ENCODE results near the gene CYLD. TPM values are rescaled to one million over a fixed set of nuclear protein-coding genes. Genes with fewer than 3 reads are reported as not detected.

Gene CYLD
- total and polyA plus RNA-seq, 10 of the 15 experiments (the other 5 are each of a cell fraction or from before 2014, with no cell fraction given): 19.2 to 106 (median 46.1) TPM

GRCh38 chr16:50765861-50766260 lies 24.0 kb downstream of the CYLD start:
- Histone ChIP-seq H3K4me2 (ENCODE audit: control insufficient read depth, insufficient read depth) (no peak overlapping the region), H3K36me3 (ENCODE audit: control insufficient read depth in 2 of 2, insufficient read depth in 2 of 2, low read length in 1 of 2) (peaks cover 0 to 22% of the 10 kb centered on the region in 2 experiments; a peak in 3 of 4 replicates), H4K20me1 (ENCODE audit: control insufficient read depth, insufficient read depth) (no peaks in the 10 kb centered on the region), H3K4me3 (no peak overlapping the region), H3K27ac (ENCODE audit: control insufficient read depth, insufficient read depth) (no peak overlapping the region), H2AFZ (ENCODE audit: control insufficient read depth, low read depth, low read length) (no peak overlapping the region), H3K9ac (ENCODE audit: control insufficient read depth, insufficient read depth, low read length) (no peak overlapping the region), H3K27me3 (replicated peaks in 1 of 2; ENCODE audit: control insufficient read depth in 2 of 2, insufficient read depth in 2 of 2, low read length in 1 of 2) (no peaks in the 10 kb centered on the region), H3K79me2 (ENCODE audit: control insufficient read depth, insufficient read depth, low read length) (peaks cover 34% of the 10 kb centered on the region), H3K9me3 (replicated peaks; ENCODE audit: control insufficient read depth, insufficient read depth, low read length) (peaks cover 24% of the 10 kb centered on the region), H3K4me1 (ENCODE audit: control insufficient read depth, insufficient read depth, low read length) (no peaks in the 10 kb centered on the region)
- TF ChIP-seq CBX5 (IDR thresholded peaks at IDR 0.05; ENCODE audit: low read depth): no peak
- no peak for TF ChIP-seq ATF3 (IDR thresholded peaks at IDR 0.05; ENCODE audit: borderline replicate concordance, extremely low read depth, low read depth, low read length)
- no peak for TF ChIP-seq E2F4 (IDR thresholded peaks at IDR 0.05; ENCODE audit: low read depth, low read length)
- no peak for TF ChIP-seq NBN (IDR thresholded peaks at IDR 0.05)
- TF ChIP-seq PAX5 (IDR thresholded peaks at IDR 0.05; ENCODE audit: borderline replicate concordance, low read depth, low read length): no peak
- TF ChIP-seq MXI1 (IDR thresholded peaks at IDR 0.05; ENCODE audit: low read depth, low read length): no peak
- no peak for TF ChIP-seq ZNF622 (IDR thresholded peaks at IDR 0.05)
- no peak for TF ChIP-seq IKZF2 (IDR thresholded peaks at IDR 0.05)
- no peak for TF ChIP-seq SPI1 (IDR thresholded peaks at IDR 0.05; ENCODE audit: borderline replicate concordance, insufficient read depth, low read depth, low read length)
- TF ChIP-seq GATAD2B (conservative IDR thresholded peaks at IDR 0.05; ENCODE audit: low read depth): no peak
- TF ChIP-seq WRNIP1 (IDR thresholded peaks at IDR 0.05; ENCODE audit: borderline replicate concordance, low read depth, low read length): no peak
- TF ChIP-seq, protein P1, sequence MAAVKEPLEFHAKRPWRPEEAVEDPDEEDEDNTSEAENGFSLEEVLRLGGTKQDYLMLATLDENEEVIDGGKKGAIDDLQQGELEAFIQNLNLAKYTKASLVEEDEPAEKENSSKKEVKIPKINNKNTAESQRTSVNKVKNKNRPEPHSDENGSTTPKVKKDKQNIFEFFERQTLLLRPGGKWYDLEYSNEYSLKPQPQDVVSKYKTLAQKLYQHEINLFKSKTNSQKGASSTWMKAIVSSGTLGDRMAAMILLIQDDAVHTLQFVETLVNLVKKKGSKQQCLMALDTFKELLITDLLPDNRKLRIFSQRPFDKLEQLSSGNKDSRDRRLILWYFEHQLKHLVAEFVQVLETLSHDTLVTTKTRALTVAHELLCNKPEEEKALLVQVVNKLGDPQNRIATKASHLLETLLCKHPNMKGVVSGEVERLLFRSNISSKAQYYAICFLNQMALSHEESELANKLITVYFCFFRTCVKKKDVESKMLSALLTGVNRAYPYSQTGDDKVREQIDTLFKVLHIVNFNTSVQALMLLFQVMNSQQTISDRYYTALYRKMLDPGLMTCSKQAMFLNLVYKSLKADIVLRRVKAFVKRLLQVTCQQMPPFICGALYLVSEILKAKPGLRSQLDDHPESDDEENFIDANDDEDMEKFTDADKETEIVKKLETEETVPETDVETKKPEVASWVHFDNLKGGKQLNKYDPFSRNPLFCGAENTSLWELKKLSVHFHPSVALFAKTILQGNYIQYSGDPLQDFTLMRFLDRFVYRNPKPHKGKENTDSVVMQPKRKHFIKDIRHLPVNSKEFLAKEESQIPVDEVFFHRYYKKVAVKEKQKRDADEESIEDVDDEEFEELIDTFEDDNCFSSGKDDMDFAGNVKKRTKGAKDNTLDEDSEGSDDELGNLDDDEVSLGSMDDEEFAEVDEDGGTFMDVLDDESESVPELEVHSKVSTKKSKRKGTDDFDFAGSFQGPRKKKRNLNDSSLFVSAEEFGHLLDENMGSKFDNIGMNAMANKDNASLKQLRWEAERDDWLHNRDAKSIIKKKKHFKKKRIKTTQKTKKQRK (IDR thresholded peaks at IDR 0.05; ENCODE audit: low read depth, low read length): no peak
- TF ChIP-seq SMARCA5 (IDR thresholded peaks at IDR 0.05): no peak
- intact Hi-C loops (cut with micrococcal nuclease; ENCODE audit: unreplicated experiment): no loop called here
- ATAC-seq (no peak), DNase-seq (ENCODE audit: low read depth, low spot score) (no peak), FAIRE-seq (no peak)
- CTCF ChIA-PET: interaction anchor here (1.0 to 4.8 kb wide), 5 partner anchors 17 to 100 kb away, joined by 3 to 18 read pairs (median 4); no protein-coding TSS in a partner anchor
- in situ Hi-C loops (cut with MboI): no loop called here
- WGBS (ENCODE audit: insufficient coverage, insufficient replicate concordance, low lambda C conversion rate, missing lambda C conversion rate): 68% methylated on average over 1 of the region's 1 CpG
- RAD21 ChIA-PET (ENCODE audit: unreplicated experiment): interaction anchor here (2.5 kb wide), 1 partner anchor 41 kb away, joined by 9 read pairs; no protein-coding TSS in a partner anchor
- SMC1A ChIA-PET (ENCODE audit: uncharacterized antibody, unreplicated experiment): interaction anchor here (0.7 to 1.6 kb wide), 4 partner anchors 14 to 91 kb away, joined by 3 to 5 read pairs (median 4); no protein-coding TSS in a partner anchor
- BruUV-seq (replicated peaks): no TSS peak
- POLR2A ChIA-PET: no interaction called here
